GM23338 (cell line): ENCODE measurements around the gene IGF2BP2. TPM values are rescaled to one million over a fixed set of nuclear protein-coding genes. Genes with fewer than 3 reads are reported as not detected.
"Not testable (repeated sequence)": the region's sequence is repeated elsewhere in the genome, so short reads cannot be mapped to it uniquely, and the experiment has no call there.

Experiments
- ATAC-seq: fragments of 200-7000 bp; cut with Tn5 transposase; 3 replicates; pipeline ENCODE4 v1.9.1; 2020
- DNase-seq: peaks from one replicate; pipeline ENCODE4 v3.0.0-alpha.2; 2015; ENCODE audit warnings: low spot score
- H2AFZ ChIP-seq: fragments of 200-600 bp; sonication (generic); 2 replicates; pipeline ENCODE4 v1.8.0; 2016; ENCODE audit warnings: antibody characterized with exemption, mild to moderate bottlenecking, moderate library complexity
- H3F3A ChIP-seq: fragments of 200-600 bp; sonication (generic); replicated peaks from 2 replicates; pipeline ENCODE4 v1.8.0; 2017; ENCODE audit warnings: antibody characterized with exemption, mixed run types, low read depth
- H3K27ac ChIP-seq: fragments of 200-600 bp; sonication (generic); 2 replicates; pipeline ENCODE4 v1.6.1; 2016; ENCODE audit warnings: low read depth
- H3K27me3 ChIP-seq: fragments of 200-600 bp; sonication (generic); 2 replicates; pipeline ENCODE4 v1.8.0; 2016; ENCODE audit warnings: mild to moderate bottlenecking, mixed run types, moderate library complexity; ENCODE audit not compliant: insufficient read depth
- H3K36me3 ChIP-seq: fragments of 200-600 bp; sonication (generic); 2 replicates; pipeline ENCODE4 v1.8.0; 2016; ENCODE audit warnings: mild to moderate bottlenecking; ENCODE audit not compliant: insufficient read depth
- H3K4me1 ChIP-seq: fragments of 200-600 bp; sonication (generic); 2 replicates; pipeline ENCODE4 v1.8.0; 2016; ENCODE audit warnings: mild to moderate bottlenecking, moderate library complexity; ENCODE audit not compliant: insufficient read depth
- H3K4me2 ChIP-seq: fragments of 200-600 bp; sonication (generic); 2 replicates; pipeline ENCODE4 v1.7.1; 2017; ENCODE audit warnings: mixed run types
- H3K4me3 ChIP-seq: fragments of 200-600 bp; sonication (generic); 2 replicates; pipeline ENCODE4 v1.6.1; 2016; ENCODE audit warnings: mixed run types
- H3K79me2 ChIP-seq: fragments of 200-600 bp; sonication (generic); replicated peaks from 2 replicates; pipeline ENCODE4 v1.8.0; 2017; ENCODE audit warnings: mild to moderate bottlenecking; ENCODE audit not compliant: insufficient read depth
- H3K9me2 ChIP-seq: fragments of 200-600 bp; sonication (generic); 2 replicates; pipeline ENCODE4 v1.8.0; 2017; ENCODE audit not compliant: insufficient read depth
- H4K20me1 ChIP-seq: fragments of 200-600 bp; sonication (generic); replicated peaks from 2 replicates; pipeline ENCODE4 v1.8.0; 2017; ENCODE audit warnings: mild to moderate bottlenecking; ENCODE audit not compliant: insufficient read depth
- H3K27ac Mint-ChIP-seq: 2 replicates; pipeline ENCODE4 v1.8.0; 2020; ENCODE audit warnings: inconsistent platforms, mild to moderate bottlenecking, moderate library complexity, mixed read lengths
- H3K27me3 Mint-ChIP-seq: 3 replicates; pipeline ENCODE4 v1.8.0; 2022; ENCODE audit warnings: low read depth, mild to moderate bottlenecking, moderate library complexity, mixed read lengths, inconsistent platforms; ENCODE audit not compliant: insufficient read depth, poor library complexity
- H3K36me3 Mint-ChIP-seq: 3 replicates; pipeline ENCODE4 v1.8.0; 2021; ENCODE audit warnings: low read depth, mild to moderate bottlenecking, inconsistent platforms, moderate library complexity, mixed read lengths
- H3K4me1 Mint-ChIP-seq: 3 replicates; pipeline ENCODE4 v1.8.0; 2020; ENCODE audit warnings: mild to moderate bottlenecking, inconsistent platforms, mixed read lengths
- H3K4me3 Mint-ChIP-seq: 3 replicates; pipeline ENCODE4 v1.8.0; 2021; ENCODE audit warnings: moderate library complexity, mild to moderate bottlenecking, inconsistent platforms, mixed read lengths
- H3K9me3 Mint-ChIP-seq: 3 replicates; pipeline ENCODE4 v1.8.0; 2020; ENCODE audit warnings: moderate library complexity, mild to moderate bottlenecking, inconsistent platforms, mixed read lengths
- CREB1 ChIP-seq: fragments of 250-450 bp; sonication (Bioruptor Pico); IDR thresholded peaks from 2 replicates; pipeline ENCODE4 v1.5.0; 2020; ENCODE audit warnings: low read depth, mild to moderate bottlenecking, moderate library complexity
- CTCF ChIP-seq, 2 experiments: fragments of 200-600 bp in 1 of 2; sonication (generic) in 1 of 2; conservative IDR thresholded peaks; 2 replicates each; pipeline versions ENCODE4 v1.5.1 to v1.6.1; 2016 to 2017; ENCODE audit warnings: antibody characterized with exemption in 2 of 2, low read depth in 2 of 2, mild to moderate bottlenecking in 2 of 2, moderate library complexity in 1 of 2
- EZH2 ChIP-seq: fragments of 200-600 bp; sonication (generic); IDR thresholded peaks from one replicate; pipeline ENCODE4 v1.8.0; 2017; ENCODE audit warnings: antibody characterized with exemption, mild to moderate bottlenecking, low read depth; ENCODE audit not compliant: unreplicated experiment
- JUNB ChIP-seq: IDR thresholded peaks from one replicate; pipeline ENCODE4 v1.6.1; 2016; ENCODE audit warnings: antibody characterized with exemption; ENCODE audit not compliant: unreplicated experiment
- NANOG ChIP-seq: IDR thresholded peaks from 2 replicates; pipeline ENCODE4 v1.6.1; 2016; ENCODE audit warnings: antibody characterized with exemption, borderline replicate concordance
- REST ChIP-seq: IDR thresholded peaks from one replicate; pipeline ENCODE4 v1.6.1; 2018; ENCODE audit warnings: antibody characterized with exemption; ENCODE audit not compliant: unreplicated experiment
- STAT1 ChIP-seq: IDR thresholded peaks from one replicate; pipeline ENCODE4 v1.6.1; 2016; ENCODE audit warnings: antibody characterized with exemption; ENCODE audit not compliant: unreplicated experiment
- ZNF331 ChIP-seq: fragments of 250-450 bp; sonication (Bioruptor Pico); IDR thresholded peaks from 2 replicates; pipeline ENCODE4 v1.5.0; 2020; ENCODE audit warnings: low read depth, mild to moderate bottlenecking, moderate library complexity
- polyA plus RNA-seq: library from polyadenylated mRNA; unstranded; fragments of >200 nt; fragmentation: Nextera tagmentation; extraction: Ambion mirVana; gene quantifications from 2 replicates; pipeline ENCODE4 v1.2.1, GENCODE V29; 2016
- total RNA-seq: library from RNA; depleted of rRNA; stranded (reverse); fragments of >200 nt; shearing (Covaris generic); gene quantifications from 2 replicates; pipeline ENCODE4 v1.2.3, GENCODE V29; 2014
- TF ChIP-seq, protein P1 (sequence below): fragments of 250-450 bp; sonication (Bioruptor Pico); IDR thresholded peaks from 2 replicates; pipeline ENCODE4 v1.5.0; 2020; ENCODE audit warnings: mild to moderate bottlenecking, moderate library complexity

IGF2BP2 gene
- total and polyA plus RNA-seq, 2 experiments from 2014 or later: 82.9 to 84.5 TPM

- TF ChIP-seq REST (no peak), ZNF331 (CRISPR knock-in tag) (no peak), STAT1 (no peak), JUNB (no peak), CREB1 (CRISPR knock-in tag) (no peak), CTCF (conservative IDR thresholded peaks at IDR 0.05; ENCODE audit: low read depth in 2 of 2) (no peak), EZH2 (no peak), NANOG (no peak)
Measured at GRCh38 chr3:185842241-185842640, 17.4 kb upstream of the IGF2BP2 start (continued).

DNA sequence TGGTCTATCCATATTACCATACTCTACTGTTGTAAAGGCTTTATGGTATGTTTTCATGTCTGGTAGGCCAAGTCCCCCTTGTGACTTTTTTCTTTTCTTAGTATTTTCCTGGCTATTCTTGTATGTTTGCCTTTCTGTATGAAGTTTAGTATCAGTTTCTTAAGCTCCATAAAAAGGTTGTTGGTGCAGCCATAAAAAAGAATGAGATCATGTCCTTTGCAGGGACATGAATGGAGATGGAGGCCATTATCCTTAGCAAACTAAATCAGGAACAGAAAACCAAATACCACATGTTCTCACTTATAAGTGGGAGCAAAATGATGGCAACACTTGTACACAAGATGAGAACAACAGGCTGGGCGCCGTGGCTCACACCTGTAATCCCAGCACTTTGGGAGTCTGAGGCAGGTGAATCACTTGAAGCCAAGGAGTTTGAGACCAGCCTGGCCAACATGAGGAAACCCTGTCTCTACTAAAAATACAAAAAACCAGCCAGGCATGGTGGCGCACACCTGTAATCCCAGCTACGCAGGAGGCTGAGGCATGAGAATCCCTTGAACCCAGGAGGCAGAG, 13.7 kb upstream of the IGF2BP2 start:
- DNase-seq, ATAC-seq, H3K9me2 ChIP-seq, H2AFZ ChIP-seq, H3K4me3 ChIP-seq, H3K9me3 Mint-ChIP-seq, H3K4me1 ChIP-seq, H3K36me3 ChIP-seq, H3F3A ChIP-seq, H3K27ac ChIP-seq, H3K27me3 Mint-ChIP-seq, H3K4me3 Mint-ChIP-seq, H3K79me2 ChIP-seq, H3K27ac Mint-ChIP-seq, H3K4me2 ChIP-seq, H3K36me3 Mint-ChIP-seq, H4K20me1 ChIP-seq, H3K4me1 Mint-ChIP-seq, H3K27me3 ChIP-seq: not testable (repeated sequence)

DNA sequence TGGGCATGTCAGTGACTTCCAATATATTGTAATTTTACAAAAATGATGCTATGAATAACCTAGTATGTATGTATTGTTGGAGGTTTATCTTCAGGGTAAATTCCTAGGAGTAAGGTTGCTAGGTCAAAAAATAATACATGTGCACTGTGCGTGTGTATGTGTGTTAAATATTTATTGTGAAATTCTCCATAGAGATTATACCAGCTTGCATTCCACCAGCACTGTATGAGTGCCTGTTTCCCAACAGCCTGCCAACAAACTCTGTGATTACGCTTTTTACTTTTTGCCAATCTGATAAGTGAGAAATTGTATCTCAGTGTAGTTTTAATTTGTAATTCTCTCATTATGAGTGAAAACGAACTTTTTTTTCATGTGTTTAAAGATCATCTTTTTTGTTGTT, 12.6 kb upstream of the IGF2BP2 start:
- Histone ChIP-seq H2AFZ (no peak overlapping the region), H3K36me3 (no peaks in the 10 kb centered on the region), H3K4me3 (no peak overlapping the region), H3K4me2 (no peak overlapping the region), H3K27me3 (no peaks in the 10 kb centered on the region), H4K20me1 (no peaks in the 10 kb centered on the region), H3K27ac (no peak overlapping the region), H3F3A (no peaks in the 10 kb centered on the region), H3K9me2 (no peaks in the 10 kb centered on the region), H3K79me2 (no peaks in the 10 kb centered on the region), H3K4me1 (no peaks in the 10 kb centered on the region)
- no peaks in the 10 kb centered on the region for H3K4me1 Mint-ChIP-seq
- no peak overlapping the region for H3K27ac Mint-ChIP-seq
- no peak overlapping the region for H3K4me3 Mint-ChIP-seq
- no peak for ATAC-seq
- DNase-seq: no peak
- no peaks in the 10 kb centered on the region for H3K36me3 Mint-ChIP-seq
- peaks cover 4% of the 10 kb centered on the region; the same call in 2 of the 3 replicates for H3K9me3 Mint-ChIP-seq
- peaks cover 1% of the 10 kb centered on the region for H3K27me3 Mint-ChIP-seq
- TF ChIP-seq, protein P1, sequence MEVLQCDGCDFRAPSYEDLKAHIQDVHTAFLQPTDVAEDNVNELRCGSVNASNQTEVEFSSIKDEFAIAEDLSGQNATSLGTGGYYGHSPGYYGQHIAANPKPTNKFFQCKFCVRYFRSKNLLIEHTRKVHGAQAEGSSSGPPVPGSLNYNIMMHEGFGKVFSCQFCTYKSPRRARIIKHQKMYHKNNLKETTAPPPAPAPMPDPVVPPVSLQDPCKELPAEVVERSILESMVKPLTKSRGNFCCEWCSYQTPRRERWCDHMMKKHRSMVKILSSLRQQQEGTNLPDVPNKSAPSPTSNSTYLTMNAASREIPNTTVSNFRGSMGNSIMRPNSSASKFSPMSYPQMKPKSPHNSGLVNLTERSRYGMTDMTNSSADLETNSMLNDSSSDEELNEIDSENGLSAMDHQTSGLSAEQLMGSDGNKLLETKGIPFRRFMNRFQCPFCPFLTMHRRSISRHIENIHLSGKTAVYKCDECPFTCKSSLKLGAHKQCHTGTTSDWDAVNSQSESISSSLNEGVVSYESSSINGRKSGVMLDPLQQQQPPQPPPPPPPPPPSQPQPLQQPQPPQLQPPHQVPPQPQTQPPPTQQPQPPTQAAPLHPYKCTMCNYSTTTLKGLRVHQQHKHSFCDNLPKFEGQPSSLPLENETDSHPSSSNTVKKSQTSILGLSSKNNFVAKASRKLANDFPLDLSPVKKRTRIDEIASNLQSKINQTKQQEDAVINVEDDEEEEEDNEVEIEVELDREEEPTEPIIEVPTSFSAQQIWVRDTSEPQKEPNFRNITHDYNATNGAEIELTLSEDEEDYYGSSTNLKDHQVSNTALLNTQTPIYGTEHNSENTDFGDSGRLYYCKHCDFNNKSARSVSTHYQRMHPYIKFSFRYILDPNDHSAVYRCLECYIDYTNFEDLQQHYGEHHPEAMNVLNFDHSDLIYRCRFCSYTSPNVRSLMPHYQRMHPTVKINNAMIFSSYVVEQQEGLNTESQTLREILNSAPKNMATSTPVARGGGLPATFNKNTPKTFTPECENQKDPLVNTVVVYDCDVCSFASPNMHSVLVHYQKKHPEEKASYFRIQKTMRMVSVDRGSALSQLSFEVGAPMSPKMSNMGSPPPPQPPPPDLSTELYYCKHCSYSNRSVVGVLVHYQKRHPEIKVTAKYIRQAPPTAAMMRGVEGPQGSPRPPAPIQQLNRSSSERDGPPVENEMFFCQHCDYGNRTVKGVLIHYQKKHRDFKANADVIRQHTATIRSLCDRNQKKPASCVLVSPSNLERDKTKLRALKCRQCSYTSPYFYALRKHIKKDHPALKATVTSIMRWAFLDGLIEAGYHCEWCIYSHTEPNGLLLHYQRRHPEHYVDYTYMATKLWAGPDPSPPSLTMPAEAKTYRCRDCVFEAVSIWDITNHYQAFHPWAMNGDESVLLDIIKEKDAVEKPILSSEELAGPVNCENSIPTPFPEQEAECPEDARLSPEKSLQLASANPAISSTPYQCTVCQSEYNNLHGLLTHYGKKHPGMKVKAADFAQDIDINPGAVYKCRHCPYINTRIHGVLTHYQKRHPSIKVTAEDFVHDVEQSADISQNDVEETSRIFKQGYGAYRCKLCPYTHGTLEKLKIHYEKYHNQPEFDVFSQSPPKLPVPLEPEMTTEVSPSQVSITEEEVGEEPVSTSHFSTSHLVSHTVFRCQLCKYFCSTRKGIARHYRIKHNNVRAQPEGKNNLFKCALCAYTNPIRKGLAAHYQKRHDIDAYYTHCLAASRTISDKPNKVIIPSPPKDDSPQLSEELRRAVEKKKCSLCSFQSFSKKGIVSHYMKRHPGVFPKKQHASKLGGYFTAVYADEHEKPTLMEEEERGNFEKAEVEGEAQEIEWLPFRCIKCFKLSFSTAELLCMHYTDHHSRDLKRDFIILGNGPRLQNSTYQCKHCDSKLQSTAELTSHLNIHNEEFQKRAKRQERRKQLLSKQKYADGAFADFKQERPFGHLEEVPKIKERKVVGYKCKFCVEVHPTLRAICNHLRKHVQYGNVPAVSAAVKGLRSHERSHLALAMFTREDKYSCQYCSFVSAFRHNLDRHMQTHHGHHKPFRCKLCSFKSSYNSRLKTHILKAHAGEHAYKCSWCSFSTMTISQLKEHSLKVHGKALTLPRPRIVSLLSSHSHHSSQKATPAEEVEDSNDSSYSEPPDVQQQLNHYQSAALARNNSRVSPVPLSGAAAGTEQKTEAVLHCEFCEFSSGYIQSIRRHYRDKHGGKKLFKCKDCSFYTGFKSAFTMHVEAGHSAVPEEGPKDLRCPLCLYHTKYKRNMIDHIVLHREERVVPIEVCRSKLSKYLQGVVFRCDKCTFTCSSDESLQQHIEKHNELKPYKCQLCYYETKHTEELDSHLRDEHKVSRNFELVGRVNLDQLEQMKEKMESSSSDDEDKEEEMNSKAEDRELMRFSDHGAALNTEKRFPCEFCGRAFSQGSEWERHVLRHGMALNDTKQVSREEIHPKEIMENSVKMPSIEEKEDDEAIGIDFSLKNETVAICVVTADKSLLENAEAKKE (CRISPR knock-in tag): no peak
